SHP77 (cell line): Measurements from ENCODE around the gene CD164.
"Not testable (repeated sequence)": the region's sequence is repeated elsewhere in the genome, so short reads cannot be mapped to it uniquely, and the experiment has no call there.

Source experiments
- DNase-seq, 2 experiments: peaks; one replicate each; lab custom pipeline; 2025; lab: John Stamatoyannopoulos, UW

Gene CD164

DNA sequence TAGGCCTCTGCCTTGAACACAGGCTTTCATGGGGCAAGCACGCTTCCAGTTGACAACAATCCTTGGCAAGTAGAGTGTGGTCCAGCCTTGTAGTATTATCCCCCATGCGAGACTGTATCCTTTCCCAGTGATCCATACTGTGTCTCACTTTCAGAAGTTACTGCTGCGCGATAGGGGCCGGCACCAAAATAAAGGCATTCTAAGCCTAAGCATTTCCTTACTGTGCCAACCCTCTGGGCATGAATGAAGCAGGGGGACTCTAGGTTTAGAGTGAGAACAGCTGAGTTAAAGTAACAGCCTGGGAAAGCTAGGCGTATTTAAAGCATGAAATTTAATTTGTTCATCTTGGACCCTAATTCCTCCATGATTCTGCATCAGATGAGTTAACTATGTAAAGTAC is 39.4 kb downstream of the CD164 start:
- no peak for DNase-seq

GRCh38 chr6:109342506-109342905 is 39.8 kb downstream of the CD164 start:
- no peak for DNase-seq

GRCh38 chr6:109340811-109341210 is 41.5 kb downstream of the CD164 start:
- no peak for DNase-seq

DNA sequence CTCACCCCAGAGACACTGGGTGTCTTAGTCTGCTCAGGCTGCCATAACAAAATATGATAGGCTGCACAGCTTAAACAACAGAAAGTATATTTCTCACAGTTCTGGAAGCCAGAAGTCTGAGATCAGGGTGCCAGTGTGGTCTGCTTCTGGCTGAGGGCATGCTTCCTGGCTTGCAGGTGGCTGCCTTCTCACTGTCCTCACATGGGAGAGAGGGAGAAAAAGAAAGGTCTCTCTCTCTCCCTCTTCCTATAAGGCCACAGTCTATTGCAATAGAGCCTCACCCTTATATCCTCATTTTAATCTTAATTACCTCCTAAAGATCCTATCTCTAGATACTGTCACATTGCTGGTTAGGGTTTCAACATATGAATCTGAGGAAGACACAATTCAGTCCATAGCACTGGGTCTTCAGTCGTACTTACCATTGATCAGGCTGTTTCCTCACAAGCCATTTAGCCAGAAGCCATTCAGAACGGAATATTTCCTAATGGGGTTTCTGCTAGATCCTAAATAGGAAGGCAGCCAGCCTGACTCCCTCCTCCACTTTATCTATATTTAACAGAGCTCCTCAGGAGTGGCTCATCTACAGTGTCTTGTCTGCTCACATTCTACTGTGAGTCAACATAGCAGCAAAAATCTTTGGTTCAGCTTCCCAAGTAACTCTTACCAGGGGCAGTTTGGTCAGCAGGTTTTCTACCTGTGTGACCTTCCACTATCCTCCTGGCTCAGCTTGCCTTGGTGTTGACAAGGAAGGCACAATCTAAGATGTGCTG is 42.2 kb downstream of the CD164 start:
- DNase-seq, result no peak

DNA sequence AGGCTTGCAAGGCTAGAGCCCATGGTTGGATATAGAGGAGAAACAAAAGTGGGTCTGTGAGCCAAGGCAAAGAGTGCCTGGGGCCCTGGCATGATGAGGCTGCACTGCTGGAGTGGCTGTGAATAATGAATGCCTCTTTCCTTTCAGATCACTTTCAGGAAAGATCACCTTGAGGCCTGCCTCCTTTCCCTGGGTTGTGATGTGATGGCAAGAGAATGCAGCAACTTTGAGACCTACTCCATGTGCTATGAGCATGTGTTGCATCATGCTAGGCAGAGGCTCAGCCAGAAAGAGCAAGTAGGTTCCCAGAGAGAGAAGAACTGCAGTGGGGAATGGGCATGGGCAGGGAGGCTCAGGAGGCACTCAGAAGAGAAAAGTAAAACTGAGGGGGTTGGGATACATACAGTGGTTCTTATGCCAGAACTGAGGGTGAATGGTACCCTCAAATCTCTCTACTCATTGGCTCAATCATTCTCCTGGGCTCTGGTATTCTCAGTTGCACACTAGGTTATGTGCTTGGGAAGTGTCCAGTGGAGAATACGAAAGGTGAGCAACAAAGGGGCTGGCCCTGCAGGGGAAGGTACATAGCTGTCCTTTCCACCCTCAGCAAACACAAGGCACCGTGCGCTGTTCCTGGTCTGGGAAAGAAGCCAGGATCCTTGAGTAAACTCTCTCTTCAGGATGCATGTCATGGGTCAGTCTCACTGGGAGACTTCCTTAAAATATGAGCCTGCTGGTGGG is 45.9 kb downstream of the CD164 start:
- peak; percentile 1 to 12 for DNase-seq

GRCh38 chr6:109333870-109334269 is 48.4 kb downstream of the CD164 start:
- DNase-seq, result not testable (repeated sequence)

DNA sequence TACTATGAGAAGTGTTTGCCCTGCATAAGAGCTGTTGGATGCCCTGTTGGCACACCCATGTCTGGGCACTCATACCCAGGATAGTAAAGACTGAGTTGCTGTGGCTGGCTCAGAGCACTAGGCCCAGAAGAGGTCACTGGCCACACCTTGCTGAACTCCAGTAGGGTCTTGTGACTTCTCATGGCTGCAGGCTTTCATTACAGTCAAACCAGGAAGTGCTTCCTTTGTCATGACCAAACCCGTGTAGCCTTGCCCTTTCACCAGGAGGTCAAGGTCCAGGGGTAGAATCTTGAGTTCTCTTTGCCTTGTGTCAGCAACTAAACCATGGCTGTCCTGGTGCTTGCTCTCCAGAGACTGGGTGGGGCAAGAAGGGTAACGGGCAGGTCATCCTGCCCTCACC is 49.5 kb downstream of the CD164 start:
- DNase-seq, result no peak

- DNase-seq, result no peak
These were observed 51.2 kb downstream of the CD164 start for GRCh38 chr6:109331081-109331480.

GRCh38 chr6:109330263-109330662 is 52.0 kb downstream of the CD164 start:
- no peak for DNase-seq

DNA sequence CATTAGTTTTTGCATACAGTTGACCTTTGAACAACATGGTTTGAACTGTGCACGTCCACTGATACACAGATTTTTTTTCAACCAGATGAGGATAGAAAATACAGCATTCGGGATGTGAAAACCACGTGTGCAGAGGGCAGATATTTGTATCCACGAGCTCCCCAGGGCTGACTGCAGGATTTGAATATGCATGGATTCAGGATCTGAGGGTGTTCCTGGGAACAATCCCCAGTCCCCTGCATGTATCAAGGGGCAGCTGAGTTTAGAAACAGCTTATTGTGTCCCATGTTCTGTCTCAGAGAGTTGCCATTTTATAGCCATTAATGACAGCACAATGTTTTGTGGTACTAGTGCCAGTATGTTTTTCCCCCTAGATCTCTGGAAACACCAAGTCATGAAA is 53.6 kb downstream of the CD164 start:
- DNase-seq, result no peak

- DNase-seq, result no peak
These were observed 54.3 kb downstream of the CD164 start for GRCh38 chr6:109327959-109328358.

- DNase-seq, result no peak
These were observed 54.8 kb downstream of the CD164 start for GRCh38 chr6:109327491-109327890.

GRCh38 chr6:109326351-109326750 is 55.9 kb downstream of the CD164 start:
- no peak for DNase-seq

GRCh38 chr6:109325400-109325801 is 56.9 kb downstream of the CD164 start:
- no peak for DNase-seq

- no peak for DNase-seq
These were observed 59.0 kb downstream of the CD164 start for GRCh38 chr6:109323241-109323640.

DNA sequence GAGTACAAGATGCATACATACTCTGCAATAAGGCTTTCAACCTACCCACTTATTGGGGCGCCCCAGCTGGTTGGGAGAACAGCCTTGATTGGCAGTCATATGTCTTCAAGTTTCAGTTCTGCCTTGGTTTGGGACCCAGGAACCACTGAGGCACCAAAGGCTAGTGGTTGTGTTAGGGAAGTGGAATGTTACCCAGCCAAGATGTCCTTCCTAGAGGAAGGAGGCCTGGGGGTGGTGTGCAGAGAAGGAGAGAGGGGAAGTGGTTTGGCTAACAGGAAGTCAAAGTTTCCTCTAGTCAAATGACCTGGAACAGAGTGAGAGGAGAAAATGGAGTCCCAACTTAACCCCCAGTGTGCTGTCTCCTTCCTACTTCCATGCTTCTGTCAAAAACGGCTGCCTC is 59.4 kb downstream of the CD164 start:
- DNase-seq, result no peak

DNA sequence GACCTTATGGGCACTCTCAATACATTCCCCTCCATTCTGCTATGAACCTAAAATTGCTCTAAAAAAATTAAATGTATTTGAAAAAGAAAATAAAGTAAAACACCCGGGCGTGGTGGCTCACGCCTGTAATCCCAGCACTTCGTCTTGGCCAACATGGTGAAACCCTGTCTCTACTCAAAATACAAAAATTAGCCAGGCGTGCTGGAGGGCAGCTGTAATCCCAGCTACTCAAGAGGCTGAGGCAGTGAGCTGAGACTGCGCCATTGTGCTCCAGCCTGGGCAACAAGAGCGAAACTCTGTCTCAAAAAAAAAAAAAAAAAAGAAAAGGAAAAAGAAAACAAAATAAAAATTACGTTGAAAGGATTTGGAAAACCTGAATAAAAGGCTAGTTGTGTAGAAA is 60.5 kb downstream of the CD164 start:
- DNase-seq, result no peak

GRCh38 chr6:109320072-109320471 is 62.2 kb downstream of the CD164 start:
- DNase-seq, result no peak

DNA sequence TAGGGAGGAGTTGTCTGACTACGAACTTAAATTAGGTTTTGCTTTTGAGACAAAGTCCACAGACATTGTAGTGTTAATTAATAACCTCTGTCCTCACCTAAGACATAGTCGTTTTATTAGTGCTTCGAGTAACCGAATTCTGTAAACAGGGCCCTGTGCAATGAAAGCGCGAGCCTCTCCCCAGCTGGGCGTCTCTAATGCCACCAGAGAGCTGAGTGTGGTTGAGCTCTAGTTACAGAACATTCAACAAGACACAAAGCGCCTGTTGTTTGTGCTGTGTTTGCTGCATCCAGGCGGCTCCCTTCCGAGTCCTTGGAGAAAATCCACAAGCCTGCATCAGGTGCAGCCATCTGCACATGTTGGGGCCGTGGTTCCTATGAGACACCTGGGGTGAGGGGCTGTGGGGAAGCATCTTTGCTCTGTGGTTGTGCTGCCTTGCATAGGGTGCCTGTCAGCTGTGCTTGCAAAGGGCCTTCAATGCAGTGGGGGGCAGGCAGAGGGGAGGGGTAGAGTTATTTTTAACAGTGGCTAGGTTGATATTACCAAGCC is 63.9 kb downstream of the CD164 start:
- no peak for DNase-seq

GRCh38 chr6:109316909-109317308 is 65.4 kb downstream of the CD164 start:
- DNase-seq, result no peak
